DMS53 (cell line): ENCODE results near the gene APOC3.
"Not testable (repeated sequence)": the region's sequence is repeated elsewhere in the genome, so short reads cannot be mapped to it uniquely, and the experiment has no call there.

ENCODE experiments used
- DNase-seq: peaks from one replicate; lab custom pipeline; 2025; lab: John Stamatoyannopoulos, UW

APOC3 gene

DNA sequence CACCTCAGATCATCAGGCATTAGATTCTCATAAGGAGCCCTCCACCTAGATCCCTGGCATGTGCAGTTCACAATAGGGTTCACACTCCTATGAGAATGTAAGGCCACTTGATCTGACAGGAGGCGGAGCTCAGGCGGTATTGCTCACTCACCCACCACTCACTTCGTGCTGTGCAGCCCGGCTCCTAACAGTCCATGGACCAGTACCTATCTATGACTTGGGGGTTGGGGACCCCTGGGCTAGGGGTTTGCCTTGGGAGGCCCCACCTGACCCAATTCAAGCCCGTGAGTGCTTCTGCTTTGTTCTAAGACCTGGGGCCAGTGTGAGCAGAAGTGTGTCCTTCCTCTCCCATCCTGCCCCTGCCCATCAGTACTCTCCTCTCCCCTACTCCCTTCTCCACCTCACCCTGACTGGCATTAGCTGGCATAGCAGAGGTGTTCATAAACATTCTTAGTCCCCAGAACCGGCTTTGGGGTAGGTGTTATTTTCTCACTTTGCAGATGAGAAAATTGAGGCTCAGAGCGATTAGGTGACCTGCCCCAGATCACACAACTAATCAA lies 2.2 kb downstream of the APOC3 start:
- no peak for DNase-seq

GRCh38 chr11:116832350-116833290 lies 2.9 kb downstream of the APOC3 start:
- peak; percentile 57 for DNase-seq

GRCh38 chr11:116833491-116833815 lies 3.7 kb downstream of the APOC3 start:
- DNase-seq, result no peak

DNA sequence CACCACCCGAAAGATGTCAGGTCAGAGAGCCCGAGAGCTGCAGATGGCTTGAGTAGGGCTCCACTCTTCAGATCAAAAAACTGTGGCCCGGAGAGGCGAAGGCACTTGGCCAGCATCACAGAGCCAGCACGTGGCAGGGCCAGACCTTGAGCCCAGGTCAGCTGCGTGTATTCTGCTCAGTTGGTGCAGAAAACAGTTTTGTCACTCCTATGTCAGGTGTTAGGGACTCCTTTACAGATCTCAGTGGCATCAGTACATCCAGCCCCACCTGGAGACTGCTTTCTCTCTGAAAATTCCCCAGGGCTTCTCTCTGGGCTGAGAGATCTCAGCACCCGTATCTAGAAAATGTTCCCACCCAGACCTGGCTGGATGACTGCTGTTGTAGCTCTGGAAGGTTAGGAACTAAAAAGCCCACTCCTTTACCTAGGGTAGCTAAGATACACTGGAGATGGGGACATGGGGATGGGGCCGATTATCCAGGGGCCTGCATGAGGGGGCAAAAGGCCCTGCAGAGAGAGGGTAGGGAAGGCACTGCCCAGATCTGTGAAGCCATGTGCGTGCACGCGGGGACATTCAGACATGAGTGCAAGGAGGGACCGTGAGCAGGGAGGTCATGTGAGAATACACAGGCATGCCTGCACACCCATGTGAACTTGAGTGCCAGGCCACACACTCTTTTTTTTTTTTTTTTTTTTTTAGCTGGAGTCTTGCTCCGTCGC lies 4.3 kb downstream of the APOC3 start:
- DNase-seq, result no peak

DNA sequence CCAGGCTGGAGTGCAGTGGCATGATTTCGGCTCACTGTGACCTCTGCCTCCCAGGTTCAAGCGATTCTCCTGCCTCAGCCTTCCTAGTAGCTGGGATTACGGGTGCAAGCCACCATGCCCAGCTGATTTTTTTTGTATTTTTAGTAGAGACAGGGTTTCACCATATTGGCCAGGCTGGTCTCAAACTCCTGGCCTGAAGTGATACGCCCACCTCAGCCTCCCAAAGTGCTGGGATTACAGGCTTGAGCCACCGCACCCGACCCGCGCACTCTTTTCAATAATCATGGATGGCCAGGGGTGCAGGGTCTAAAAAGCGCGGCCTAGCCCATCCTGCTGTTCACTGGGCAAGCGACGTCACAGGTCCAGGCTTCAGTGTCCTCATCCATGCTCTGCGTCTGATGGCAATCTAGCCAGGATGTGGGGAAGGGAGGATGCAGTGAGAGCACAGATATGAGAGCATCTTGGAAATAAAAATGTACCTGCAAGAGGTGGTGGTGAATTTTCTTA lies 4.9 kb downstream of the APOC3 start:
- DNase-seq, result not testable (repeated sequence)

DNA sequence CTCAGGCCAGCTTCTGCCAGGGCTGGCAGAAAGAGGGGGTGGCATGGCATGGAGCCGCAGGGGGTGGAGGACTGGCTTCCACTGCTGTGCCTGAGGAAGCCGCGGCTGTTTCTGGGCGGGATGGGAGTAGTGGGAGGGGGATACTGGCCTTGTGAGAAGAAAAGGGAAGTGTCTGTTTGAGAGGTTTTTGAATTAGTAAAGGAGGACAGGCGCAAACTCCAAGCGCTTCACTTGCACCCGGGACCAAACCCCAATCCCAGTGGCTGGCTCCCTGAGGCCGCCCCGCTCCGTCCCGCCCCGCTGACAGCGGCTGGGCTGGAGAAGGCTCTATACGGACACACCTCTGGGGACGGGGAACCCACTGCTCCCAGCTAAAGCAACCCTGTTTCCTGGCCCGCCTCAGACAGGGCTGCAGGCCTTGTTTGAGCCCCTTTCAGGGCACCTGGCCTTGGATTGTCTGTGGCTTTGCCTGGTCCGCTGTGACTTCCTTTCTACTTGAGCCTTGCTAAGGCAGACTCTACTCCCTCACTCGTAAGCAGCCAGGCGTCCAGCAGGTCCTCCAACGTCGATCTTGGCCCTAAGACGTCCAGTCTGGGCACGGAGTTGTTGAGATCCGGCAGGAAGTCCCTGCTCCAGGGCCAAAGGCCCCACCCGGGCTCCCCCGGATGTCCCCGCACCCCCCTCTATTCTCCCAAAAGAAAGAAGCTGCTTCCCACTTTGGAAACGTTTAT lies 5.5 kb downstream of the APOC3 start:
- DNase-seq, result peak; percentile 49

- DNase-seq, result peak; percentile 92
Observed at GRCh38 chr11:116835791-116836631, 6.3 kb downstream of the APOC3 start.

GRCh38 chr11:116836632-116836991 lies 6.9 kb downstream of the APOC3 start:
- DNase-seq, result no peak

GRCh38 chr11:116837231-116838091 lies 7.8 kb downstream of the APOC3 start, which contains the start of gene APOA1:
APOA1 (minus strand) TSS chr11:116837622; CDS start chr11:116837387, 235 bp downstream.
- DNase-seq, result no peak

GRCh38 chr11:116838321-116839084 lies 8.8 kb downstream of the APOC3 start:
- DNase-seq, result no peak

- no peak for DNase-seq
Observed at GRCh38 chr11:116840224-116840745, 10.6 kb downstream of the APOC3 start.

GRCh38 chr11:116840746-116841296 lies 11.1 kb downstream of the APOC3 start:
- no peak for DNase-seq

DNA sequence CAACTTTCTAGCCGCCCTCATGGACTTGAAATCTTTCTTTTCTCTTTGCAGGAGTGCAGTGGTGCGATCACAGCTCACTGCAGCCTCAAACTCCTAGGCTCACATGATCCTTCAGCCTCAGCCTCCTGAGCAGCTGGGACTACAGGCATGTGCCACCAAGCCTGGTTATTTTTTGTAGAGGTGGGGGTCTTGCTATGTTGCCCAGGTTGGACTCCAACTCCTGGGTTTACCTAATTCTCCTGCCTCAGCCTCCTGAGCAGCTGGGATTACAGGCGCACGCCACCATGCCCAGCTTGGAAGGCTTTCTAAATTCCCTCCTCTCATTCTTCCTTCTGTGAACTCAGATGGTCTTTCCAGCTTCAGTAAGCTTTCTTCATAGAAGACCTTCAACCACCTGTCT lies 12.4 kb downstream of the APOC3 start:
- no peak for DNase-seq

- DNase-seq, result no peak
Observed at GRCh38 chr11:116842909-116843308, 13.2 kb downstream of the APOC3 start.

DNA sequence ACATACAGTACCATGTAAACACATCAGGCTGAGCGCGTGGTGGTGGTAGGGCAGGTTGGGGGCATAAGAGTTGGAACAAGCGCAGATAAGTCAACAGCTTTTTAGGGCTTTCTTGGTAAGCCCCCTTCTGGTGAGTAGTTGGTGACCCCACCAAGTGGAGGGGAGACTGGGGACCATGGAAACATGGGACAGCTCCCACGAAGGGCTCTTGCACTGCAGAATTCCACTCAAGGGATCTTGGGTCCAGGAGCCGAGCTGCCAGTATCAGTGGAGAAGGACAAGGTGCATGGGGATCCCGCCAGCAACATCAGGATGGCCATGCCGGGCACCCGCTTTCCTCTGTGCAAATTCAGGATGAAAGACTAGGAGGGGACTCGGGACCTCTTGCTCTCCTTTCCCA lies 14.0 kb downstream of the APOC3 start:
- DNase-seq, result no peak

DNA sequence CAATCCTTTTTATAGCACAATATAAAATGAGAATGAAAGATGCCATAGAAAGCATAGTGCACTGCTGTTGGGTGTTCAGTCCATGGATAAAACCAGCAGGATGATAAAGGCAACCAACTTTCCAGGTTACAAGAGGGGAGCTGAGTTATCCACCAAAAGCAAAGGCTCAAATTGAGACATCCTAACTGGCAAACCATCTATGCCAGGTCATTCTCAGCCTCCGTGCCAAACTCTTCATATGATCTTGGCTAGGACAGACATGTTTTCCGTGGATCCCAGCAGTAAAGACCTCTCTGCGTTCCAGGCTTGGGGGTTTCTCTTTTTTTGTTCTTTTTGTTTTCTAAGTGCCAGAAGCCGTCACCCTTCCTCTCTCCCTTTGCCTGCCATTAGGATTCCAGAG lies 15.0 kb downstream of the APOC3 start:
- no peak for DNase-seq

- no peak for DNase-seq
Observed at GRCh38 chr11:116847612-116848011, 17.9 kb downstream of the APOC3 start.

- DNase-seq, result no peak
Observed at GRCh38 chr11:116849060-116849459, 19.4 kb downstream of the APOC3 start.

DNA sequence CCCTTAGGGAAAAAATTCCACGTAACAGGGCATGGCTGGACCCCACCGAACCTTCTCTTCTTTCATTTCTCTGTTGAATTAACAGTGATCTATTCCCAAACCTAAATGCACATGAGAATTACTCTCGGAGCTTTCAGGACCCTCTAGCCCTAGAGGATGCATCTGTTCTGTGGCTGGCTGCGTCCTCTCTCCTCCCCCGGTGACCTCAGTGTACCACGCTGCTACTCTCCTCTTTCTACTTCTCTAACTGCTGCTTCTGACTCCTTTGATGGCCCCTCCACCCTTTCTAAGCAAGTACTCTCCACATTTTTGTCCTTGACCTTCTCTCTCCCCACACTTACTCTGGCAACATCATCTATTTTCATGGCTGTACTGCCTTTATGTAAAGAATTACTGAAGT lies 19.8 kb downstream of the APOC3 start:
- no peak for DNase-seq
